GM12875 (cell line): ENCODE results near the gene SLC9A8.

Experiments used
- H3K4me3 ChIP-seq: one replicate; pipeline ENCODE4 v1.5.1; 2011; ENCODE audit warnings: low read depth, low read length, control low read depth
- CTCF ChIP-seq: IDR thresholded peaks from 2 replicates; pipeline ENCODE4 v1.5.1; 2011; ENCODE audit warnings: low read depth, mild to moderate bottlenecking, control low read depth, inconsistent platforms, low read length, moderate library complexity, borderline replicate concordance; ENCODE audit not compliant: insufficient read depth

SLC9A8 gene

GRCh38 chr20:49924247-49924646 is 111.6 kb downstream of the SLC9A8 start:
- TF ChIP-seq CTCF: no peak
- H3K4me3 ChIP-seq: no peak overlapping the region

GRCh38 chr20:49925901-49926454 is 113.3 kb downstream of the SLC9A8 start:
- TF ChIP-seq CTCF: no peak
- no peak overlapping the region for H3K4me3 ChIP-seq

- H3K4me3 ChIP-seq: no peak overlapping the region
- TF ChIP-seq CTCF: peak; percentile 79
Measured at GRCh38 chr20:49928411-49929141, 115.9 kb downstream of the SLC9A8 start.

GRCh38 chr20:49929142-49929494 is 116.5 kb downstream of the SLC9A8 start:
- no peak overlapping the region for H3K4me3 ChIP-seq
- TF ChIP-seq CTCF: no peak

GRCh38 chr20:49935746-49936152 is 123.1 kb downstream of the SLC9A8 start:
- TF ChIP-seq CTCF: no peak
- H3K4me3 ChIP-seq: peak overlapping the region; percentile 30

GRCh38 chr20:49936153-49937026 is 123.8 kb downstream of the SLC9A8 start, which contains the start of gene RNF114:
Gene RNF114, plus strand, starts transcription at chr20:49936397. Its CDS starts 16 bp downstream, at chr20:49936413.
- peak within 1 kb of the TSS; percentile 97 for H3K4me3 ChIP-seq
- no peak for TF ChIP-seq CTCF
